Fibroblast of lung (primary cell): ENCODE results near the gene SNAP91. TPM values are rescaled to one million over a fixed set of nuclear protein-coding genes. Genes with fewer than 3 reads are reported as not detected.

Experiments used
- DNase-seq, 2 donors: peaks; one replicate each; pipeline versions ENCODE4 v3.0.0 to v3.0.0-alpha.2; 2010; ENCODE audit warnings: low read depth in 2 of 2
- H2AFZ ChIP-seq: 2 replicates; pipeline ENCODE4 v1.5.1; 2012; ENCODE audit warnings: low read length, control low read depth, inconsistent platforms
- H3K27ac ChIP-seq: 2 replicates; pipeline ENCODE4 v1.5.1; 2011; ENCODE audit warnings: low read length, control low read depth; ENCODE audit not compliant: insufficient read depth
- H3K27me3 ChIP-seq: 2 replicates; pipeline ENCODE4 v1.5.1; 2011; ENCODE audit warnings: mild to moderate bottlenecking, low read length; ENCODE audit not compliant: control insufficient read depth, insufficient read depth
- H3K36me3 ChIP-seq: 2 replicates; pipeline ENCODE4 v1.5.1; 2011; ENCODE audit warnings: low read length; ENCODE audit not compliant: control insufficient read depth, insufficient read depth
- H3K4me1 ChIP-seq: 2 replicates; pipeline ENCODE4 v1.5.1; 2011; ENCODE audit warnings: low read length; ENCODE audit not compliant: control insufficient read depth, insufficient read depth; ENCODE audit errors: extremely low read depth
- H3K4me2 ChIP-seq: 2 replicates; pipeline ENCODE4 v1.5.1; 2011; ENCODE audit warnings: low read length, control low read depth; ENCODE audit not compliant: insufficient read depth; ENCODE audit errors: extremely low read depth
- H3K4me3 ChIP-seq, 4 experiments: fragments of 200-600 bp in 1 of 4; sonication (generic) in 1 of 4; replicated peaks in 1 of 4; 2 replicates each; pipeline ENCODE4 v1.5.1; 2011 to 2016; ENCODE audit warnings: low read length in 4 of 4, low read depth in 3 of 4, mild to moderate bottlenecking in 3 of 4, control low read depth in 2 of 4, inconsistent platforms in 1 of 4, mixed read lengths in 1 of 4; ENCODE audit not compliant: insufficient read depth in 1 of 4; ENCODE audit errors: control extremely low read depth in 1 of 4
- H3K79me2 ChIP-seq: 2 replicates; pipeline ENCODE4 v1.5.1; 2012; ENCODE audit warnings: mild to moderate bottlenecking, low read length, inconsistent platforms; ENCODE audit not compliant: control insufficient read depth, insufficient read depth
- H3K9ac ChIP-seq: 2 replicates; pipeline ENCODE4 v1.5.1; 2011; ENCODE audit warnings: mild to moderate bottlenecking, low read length, control low read depth; ENCODE audit not compliant: insufficient read depth
- H3K9me3 ChIP-seq: 2 replicates; pipeline ENCODE4 v1.5.1; 2012; ENCODE audit warnings: low read depth, low read length; ENCODE audit not compliant: control insufficient read depth, insufficient read depth
- H4K20me1 ChIP-seq: 2 replicates; pipeline ENCODE4 v1.5.1; 2011; ENCODE audit warnings: low read length; ENCODE audit not compliant: control insufficient read depth, insufficient read depth; ENCODE audit errors: extremely low read depth
- CTCF ChIP-seq, 2 donors: IDR thresholded peaks in 1 of 2; conservative IDR thresholded peaks in 1 of 2; 1 replicate in 1 of 2; 2 replicates in 1 of 2; pipeline ENCODE4 v1.5.1; 2011 to 2012; ENCODE audit warnings: low read length in 2 of 2, control low read depth in 1 of 2, inconsistent platforms in 1 of 2, low read depth in 1 of 2, mild to moderate bottlenecking in 1 of 2
- EZH2 ChIP-seq: IDR thresholded peaks from 2 replicates; pipeline ENCODE4 v1.5.1; 2012; ENCODE audit warnings: low read length, control low read depth, mild to moderate bottlenecking; ENCODE audit errors: missing control alignments
- polyA plus RNA-seq, 2 donors: library from polyadenylated mRNA; depleted of rRNA in 1 of 2; stranded (reverse) in 1 of 2; unstranded in 1 of 2; fragments of >200 nt; gene quantifications; 2 replicates each; pipeline ENCODE4 v1.2.1, GENCODE V29; 2011 to 2012; ENCODE audit warnings: missing spikeins in 1 of 2
- total RNA-seq: library from RNA; depleted of rRNA; stranded (reverse); fragments of >200 nt; gene quantifications from 2 replicates; pipeline ENCODE4 v1.2.1, GENCODE V29; 2014

Gene SNAP91
- total and polyA plus RNA-seq, 2 donors (not counting 1 experiment from before 2014, with no cell fraction given): 0.02 to 0.17 TPM

- TF ChIP-seq CTCF (conservative IDR thresholded peaks at IDR 0.05 in 1 of 2, IDR thresholded peaks at IDR 0.05 in 1 of 2; ENCODE audit: low read depth in 1 of 2, low read length in 2 of 2) (no peak), EZH2 (no peak)
- H3K27me3 ChIP-seq: no peaks in the 10 kb centered on the region
- H3K27ac ChIP-seq: no peak overlapping the region
- no peaks in the 10 kb centered on the region for H3K4me1 ChIP-seq
- H3K36me3 ChIP-seq: no peaks in the 10 kb centered on the region
- DNase-seq: no peak
- H3K79me2 ChIP-seq: no peaks in the 10 kb centered on the region
- no peak overlapping the region for H3K4me2 ChIP-seq
- H2AFZ ChIP-seq: no peak overlapping the region
- H3K9ac ChIP-seq: no peak overlapping the region
- no peaks in the 10 kb centered on the region for H3K9me3 ChIP-seq
- no peaks in the 10 kb centered on the region for H4K20me1 ChIP-seq
- no peak overlapping the region for H3K4me3 ChIP-seq
These were observed 32.2 kb upstream of the SNAP91 start for GRCh38 chr6:83741089-83741488.

- Histone ChIP-seq H3K4me2 (no peak overlapping the region), H3K4me3 (no peak overlapping the region), H2AFZ (no peak overlapping the region), H4K20me1 (no peaks in the 10 kb centered on the region), H3K27ac (no peak overlapping the region), H3K36me3 (no peaks in the 10 kb centered on the region), H3K79me2 (no peaks in the 10 kb centered on the region), H3K4me1 (no peaks in the 10 kb centered on the region), H3K9me3 (no peaks in the 10 kb centered on the region), H3K9ac (no peak overlapping the region), H3K27me3 (no peaks in the 10 kb centered on the region)
- TF ChIP-seq CTCF (conservative IDR thresholded peaks at IDR 0.05 in 1 of 2, IDR thresholded peaks at IDR 0.05 in 1 of 2; ENCODE audit: low read depth in 1 of 2, low read length in 2 of 2) (no peak), EZH2 (no peak)
- DNase-seq: no peak
These were observed 26.6 kb upstream of the SNAP91 start for GRCh38 chr6:83735461-83735860.

GRCh38 chr6:83729871-83730270 is 21.0 kb upstream of the SNAP91 start:
- H3K27ac ChIP-seq: no peak overlapping the region
- no peak for DNase-seq
- H3K9ac ChIP-seq: no peak overlapping the region
- no peaks in the 10 kb centered on the region for H4K20me1 ChIP-seq
- H3K4me3 ChIP-seq: no peak overlapping the region
- H3K79me2 ChIP-seq: no peaks in the 10 kb centered on the region
- no peak overlapping the region for H3K4me2 ChIP-seq
- no peaks in the 10 kb centered on the region for H3K4me1 ChIP-seq
- H3K27me3 ChIP-seq: no peaks in the 10 kb centered on the region
- TF ChIP-seq CTCF (conservative IDR thresholded peaks at IDR 0.05 in 1 of 2, IDR thresholded peaks at IDR 0.05 in 1 of 2; ENCODE audit: low read depth in 1 of 2, low read length in 2 of 2) (no peak), EZH2 (no peak)
- H2AFZ ChIP-seq: no peak overlapping the region
- no peaks in the 10 kb centered on the region for H3K9me3 ChIP-seq
- H3K36me3 ChIP-seq: no peaks in the 10 kb centered on the region
